ENCODE results near the gene SSBP1.
"Not testable (repeated sequence)": the region's sequence is repeated elsewhere in the genome, so short reads cannot be mapped to it uniquely, and the experiment has no call there.

DNA sequence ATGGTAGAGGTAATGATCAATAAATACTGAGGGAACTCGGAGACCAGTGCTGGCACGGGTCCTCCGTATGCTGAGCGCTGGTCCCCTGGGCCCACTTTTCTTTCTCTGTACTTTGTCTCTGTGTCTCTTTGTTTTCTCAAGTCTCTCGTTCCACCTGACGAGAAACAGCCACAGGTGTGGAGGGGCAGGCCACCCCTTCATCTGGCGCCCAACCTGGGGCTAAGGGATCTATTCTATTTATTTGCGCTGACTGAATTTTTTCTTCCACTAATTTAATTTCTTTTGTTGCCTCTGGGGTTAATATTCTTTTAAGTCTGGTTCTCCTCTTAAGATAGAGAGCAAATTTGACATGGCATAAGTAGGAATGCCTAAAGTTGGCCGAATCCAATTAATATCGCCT is 13.7 kb downstream of the SSBP1 start:
- TF ChIP-seq, protein P1, sequence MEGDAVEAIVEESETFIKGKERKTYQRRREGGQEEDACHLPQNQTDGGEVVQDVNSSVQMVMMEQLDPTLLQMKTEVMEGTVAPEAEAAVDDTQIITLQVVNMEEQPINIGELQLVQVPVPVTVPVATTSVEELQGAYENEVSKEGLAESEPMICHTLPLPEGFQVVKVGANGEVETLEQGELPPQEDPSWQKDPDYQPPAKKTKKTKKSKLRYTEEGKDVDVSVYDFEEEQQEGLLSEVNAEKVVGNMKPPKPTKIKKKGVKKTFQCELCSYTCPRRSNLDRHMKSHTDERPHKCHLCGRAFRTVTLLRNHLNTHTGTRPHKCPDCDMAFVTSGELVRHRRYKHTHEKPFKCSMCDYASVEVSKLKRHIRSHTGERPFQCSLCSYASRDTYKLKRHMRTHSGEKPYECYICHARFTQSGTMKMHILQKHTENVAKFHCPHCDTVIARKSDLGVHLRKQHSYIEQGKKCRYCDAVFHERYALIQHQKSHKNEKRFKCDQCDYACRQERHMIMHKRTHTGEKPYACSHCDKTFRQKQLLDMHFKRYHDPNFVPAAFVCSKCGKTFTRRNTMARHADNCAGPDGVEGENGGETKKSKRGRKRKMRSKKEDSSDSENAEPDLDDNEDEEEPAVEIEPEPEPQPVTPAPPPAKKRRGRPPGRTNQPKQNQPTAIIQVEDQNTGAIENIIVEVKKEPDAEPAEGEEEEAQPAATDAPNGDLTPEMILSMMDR (IDR thresholded peaks at IDR 0.05): not testable (repeated sequence)
- not testable (repeated sequence) for TF ChIP-seq POLR2AphosphoS5, POLR2A (IDR thresholded peaks at IDR 0.05)
